Measurements from ENCODE around the gene CDH4.

CDH4 gene

DNA sequence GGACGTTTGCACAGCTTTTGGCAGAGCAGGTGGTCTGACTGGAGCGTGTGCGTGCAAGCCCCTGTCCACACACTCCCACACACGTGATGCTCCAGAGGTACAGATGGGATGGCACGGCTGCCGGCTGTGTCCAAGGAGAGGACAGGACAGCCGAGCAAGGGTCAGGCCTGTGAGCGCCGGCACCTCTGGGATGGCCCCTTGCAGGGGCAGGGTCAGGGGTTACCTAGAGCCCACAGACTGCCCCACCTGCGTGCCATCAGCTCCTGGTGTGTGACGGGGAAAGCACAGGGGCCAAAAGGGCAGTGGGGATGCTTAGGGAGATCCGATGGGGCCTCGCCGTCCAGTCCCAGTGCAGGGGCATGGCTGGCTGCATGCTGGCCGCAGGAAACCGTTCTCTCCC is 623.9 kb downstream of the CDH4 start:
- H3K79me2 ChIP-seq (ENCODE audit: insufficient read depth, low read length), result no peaks in the 10 kb centered on the region
- H3K27ac ChIP-seq (ENCODE audit: low read depth, low read length), result no peak overlapping the region
- TF ChIP-seq, protein P1, sequence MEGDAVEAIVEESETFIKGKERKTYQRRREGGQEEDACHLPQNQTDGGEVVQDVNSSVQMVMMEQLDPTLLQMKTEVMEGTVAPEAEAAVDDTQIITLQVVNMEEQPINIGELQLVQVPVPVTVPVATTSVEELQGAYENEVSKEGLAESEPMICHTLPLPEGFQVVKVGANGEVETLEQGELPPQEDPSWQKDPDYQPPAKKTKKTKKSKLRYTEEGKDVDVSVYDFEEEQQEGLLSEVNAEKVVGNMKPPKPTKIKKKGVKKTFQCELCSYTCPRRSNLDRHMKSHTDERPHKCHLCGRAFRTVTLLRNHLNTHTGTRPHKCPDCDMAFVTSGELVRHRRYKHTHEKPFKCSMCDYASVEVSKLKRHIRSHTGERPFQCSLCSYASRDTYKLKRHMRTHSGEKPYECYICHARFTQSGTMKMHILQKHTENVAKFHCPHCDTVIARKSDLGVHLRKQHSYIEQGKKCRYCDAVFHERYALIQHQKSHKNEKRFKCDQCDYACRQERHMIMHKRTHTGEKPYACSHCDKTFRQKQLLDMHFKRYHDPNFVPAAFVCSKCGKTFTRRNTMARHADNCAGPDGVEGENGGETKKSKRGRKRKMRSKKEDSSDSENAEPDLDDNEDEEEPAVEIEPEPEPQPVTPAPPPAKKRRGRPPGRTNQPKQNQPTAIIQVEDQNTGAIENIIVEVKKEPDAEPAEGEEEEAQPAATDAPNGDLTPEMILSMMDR (IDR thresholded peaks at IDR 0.05; ENCODE audit: insufficient read depth, low read length, poor library complexity, severe bottlenecking), result no peak
- no peak for TF ChIP-seq EZH2phosphoT487 (conservative IDR thresholded peaks at IDR 0.05; ENCODE audit: low read length)
- no peak overlapping the region for H3K4me2 ChIP-seq (ENCODE audit: low read depth, low read length, poor library complexity, severe bottlenecking)
- no peak overlapping the region for H3K4me3 ChIP-seq (ENCODE audit: insufficient read depth, low read length, poor library complexity, severe bottlenecking)
- H3F3A ChIP-seq (ENCODE audit: insufficient read depth), result no peaks in the 10 kb centered on the region
- H3K9me3 ChIP-seq (ENCODE audit: insufficient read depth, low read length), result no peaks in the 10 kb centered on the region
- H4K20me1 ChIP-seq (ENCODE audit: low read depth, low read length), result no peaks in the 10 kb centered on the region
- H3K9ac ChIP-seq (ENCODE audit: low read length), result no peak overlapping the region
- H2AFZ ChIP-seq (ENCODE audit: low read depth, low read length, severe bottlenecking), result no peak overlapping the region
- H3K9me2 ChIP-seq (replicated peaks; ENCODE audit: insufficient read depth, low read length), result no peaks in the 10 kb centered on the region
- no peaks in the 10 kb centered on the region for H3K27me3 ChIP-seq (ENCODE audit: low read length)
- no peaks in the 10 kb centered on the region for H3K36me3 ChIP-seq (ENCODE audit: low read length)

DNA sequence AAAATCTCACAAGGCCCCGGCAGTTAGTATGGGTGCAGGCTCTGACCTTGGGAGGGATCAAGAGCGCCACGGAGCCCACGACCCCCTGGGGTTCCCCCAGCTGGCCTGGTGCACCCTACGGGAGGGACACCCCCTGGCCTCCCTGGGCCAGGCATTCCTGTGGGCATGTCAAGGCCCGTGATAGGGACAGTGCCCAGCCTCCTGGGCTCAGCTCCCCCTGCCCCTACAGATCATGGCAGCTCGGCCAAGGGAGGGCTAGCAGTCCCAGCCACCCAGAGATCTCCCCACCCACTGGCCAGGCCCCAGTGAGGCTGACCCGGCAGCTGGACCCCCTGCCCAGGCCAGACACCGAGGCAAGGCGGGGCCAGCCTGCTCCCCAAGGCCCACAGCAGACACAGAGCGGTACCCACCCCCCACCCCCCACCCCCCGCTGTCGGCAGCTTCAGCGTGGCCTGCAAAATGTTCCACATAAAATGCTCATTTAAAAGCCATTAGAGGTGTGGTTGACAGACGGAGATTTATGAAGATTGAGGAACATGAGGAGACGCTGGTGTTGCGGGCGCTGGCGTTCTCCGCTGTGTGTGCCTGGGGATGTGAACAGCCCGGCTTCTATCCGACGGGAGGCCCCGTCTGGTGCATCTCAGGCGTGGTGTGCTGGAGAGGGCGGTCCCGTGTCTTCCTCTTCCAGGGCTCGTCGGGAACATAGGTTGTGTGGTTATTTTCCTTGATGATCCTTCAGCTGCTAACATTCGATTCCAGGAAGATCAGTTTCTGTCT is 625.1 kb downstream of the CDH4 start:
- H2AFZ ChIP-seq (ENCODE audit: low read depth, low read length, severe bottlenecking), result no peak overlapping the region
- H4K20me1 ChIP-seq (ENCODE audit: low read depth, low read length), result no peaks in the 10 kb centered on the region
- no peaks in the 10 kb centered on the region for H3F3A ChIP-seq (ENCODE audit: insufficient read depth)
- no peaks in the 10 kb centered on the region for H3K27me3 ChIP-seq (ENCODE audit: low read length)
- no peaks in the 10 kb centered on the region for H3K9me3 ChIP-seq (ENCODE audit: insufficient read depth, low read length)
- H3K4me3 ChIP-seq (ENCODE audit: insufficient read depth, low read length, poor library complexity, severe bottlenecking), result no peak overlapping the region
- no peaks in the 10 kb centered on the region for H3K9me2 ChIP-seq (replicated peaks; ENCODE audit: insufficient read depth, low read length)
- TF ChIP-seq EZH2phosphoT487 (conservative IDR thresholded peaks at IDR 0.05; ENCODE audit: low read length), result no peak
- TF ChIP-seq, protein P1 (IDR thresholded peaks at IDR 0.05; ENCODE audit: insufficient read depth, low read length, poor library complexity, severe bottlenecking), result no peak
- no peak overlapping the region for H3K9ac ChIP-seq (ENCODE audit: low read length)
- H3K27ac ChIP-seq (ENCODE audit: low read depth, low read length), result no peak overlapping the region
- no peaks in the 10 kb centered on the region for H3K36me3 ChIP-seq (ENCODE audit: low read length)
- H3K4me2 ChIP-seq (ENCODE audit: low read depth, low read length, poor library complexity, severe bottlenecking), result no peak overlapping the region
- no peaks in the 10 kb centered on the region for H3K79me2 ChIP-seq (ENCODE audit: insufficient read depth, low read length)

DNA sequence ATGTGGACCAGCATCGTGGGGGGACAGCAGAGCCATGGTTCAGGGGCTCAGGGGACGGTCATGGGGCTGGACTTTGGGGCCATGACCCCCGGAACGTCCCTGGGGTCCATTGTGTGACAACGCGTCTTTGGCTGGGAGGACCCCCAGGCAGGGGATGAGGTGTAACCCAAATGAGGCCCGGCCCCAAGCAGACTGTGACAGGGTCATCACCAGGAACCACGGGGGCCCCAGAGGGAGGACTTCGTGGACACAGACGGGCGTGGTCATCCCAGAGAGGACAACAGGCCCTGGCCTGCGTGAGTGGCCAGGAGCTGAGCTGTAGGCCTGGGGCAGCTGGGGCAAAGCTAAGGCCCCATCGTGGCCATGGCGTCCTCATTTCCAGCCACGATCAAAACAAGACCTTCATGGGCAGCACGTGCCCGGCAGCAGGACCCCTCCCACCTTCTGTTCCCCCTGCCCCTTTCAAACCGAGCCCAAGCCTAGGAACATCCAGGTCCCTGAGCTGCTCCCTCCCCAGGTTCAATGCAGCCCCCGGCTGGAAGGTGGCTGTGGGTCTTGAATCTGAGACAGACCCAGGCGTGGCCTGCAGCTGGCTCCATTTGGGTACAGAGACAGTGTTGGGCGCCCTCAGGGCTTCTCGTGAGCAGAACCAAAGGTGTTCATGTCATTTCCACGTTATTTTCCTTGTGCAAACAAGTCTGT is 625.9 kb downstream of the CDH4 start:
- Histone ChIP-seq H3K9me3 (ENCODE audit: insufficient read depth, low read length) (no peaks in the 10 kb centered on the region), H3K36me3 (ENCODE audit: low read length) (no peaks in the 10 kb centered on the region), H3K79me2 (ENCODE audit: insufficient read depth, low read length) (no peaks in the 10 kb centered on the region), H3K9ac (ENCODE audit: low read length) (no peak overlapping the region), H2AFZ (ENCODE audit: low read depth, low read length, severe bottlenecking) (no peak overlapping the region), H3F3A (ENCODE audit: insufficient read depth) (no peaks in the 10 kb centered on the region), H3K4me3 (ENCODE audit: insufficient read depth, low read length, poor library complexity, severe bottlenecking) (no peak overlapping the region), H3K9me2 (replicated peaks; ENCODE audit: insufficient read depth, low read length) (no peaks in the 10 kb centered on the region), H3K27me3 (ENCODE audit: low read length) (no peaks in the 10 kb centered on the region), H4K20me1 (ENCODE audit: low read depth, low read length) (no peaks in the 10 kb centered on the region), H3K27ac (ENCODE audit: low read depth, low read length) (no peak overlapping the region), H3K4me2 (ENCODE audit: low read depth, low read length, poor library complexity, severe bottlenecking) (no peak overlapping the region)
- TF ChIP-seq, protein P1 (IDR thresholded peaks at IDR 0.05; ENCODE audit: insufficient read depth, low read length, poor library complexity, severe bottlenecking), result no peak
- TF ChIP-seq EZH2phosphoT487 (conservative IDR thresholded peaks at IDR 0.05; ENCODE audit: low read length), result no peak
